Measurements from ENCODE around the gene NOLC1.

NOLC1 gene

DNA sequence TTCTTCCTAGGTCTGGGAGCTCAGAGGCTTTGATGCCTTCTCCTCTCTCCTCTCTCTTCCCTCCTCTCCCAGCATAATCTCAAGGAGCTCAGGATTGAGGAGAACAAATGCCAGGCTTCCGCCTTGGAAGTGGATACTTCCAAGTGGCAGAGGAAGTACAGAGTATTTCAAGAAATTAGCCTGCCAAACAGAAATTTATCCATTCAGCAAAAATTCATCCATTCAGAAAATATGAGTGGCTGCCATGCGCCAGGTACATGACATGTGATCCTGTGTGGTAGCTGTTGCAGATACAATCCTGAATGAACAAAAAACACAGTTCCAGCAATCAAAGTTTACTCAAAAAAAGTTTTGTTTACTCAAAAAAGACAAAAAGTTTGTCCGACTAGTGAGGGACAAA, 18.4 kb downstream of the NOLC1 start:
- CTCF ChIA-PET, result interaction anchor here (0.5 to 1.9 kb wide), 10 partner anchors 18 to 332 kb away, joined by 3 to 21 read pairs (median 4); partner anchors contain the start of gene ACTR1A
- POLR2A ChIA-PET, result interaction anchor here (0.7 to 1.6 kb wide), 3 partner anchors 17 to 51 kb away, joined by 4 to 5 read pairs (median 4); no protein-coding TSS in a partner anchor
- DNase-seq (ENCODE audit: extremely low spot score), result no peak
- TF ChIP-seq ELF4 (IDR thresholded peaks at IDR 0.05) (no peak), NFRKB (IDR thresholded peaks at IDR 0.05) (no peak), CTBP1 (IDR thresholded peaks at IDR 0.05; ENCODE audit: borderline replicate concordance) (no peak), FOXM1 (IDR thresholded peaks at IDR 0.05; ENCODE audit: borderline replicate concordance) (no peak), HDGF (IDR thresholded peaks at IDR 0.05; ENCODE audit: borderline replicate concordance) (no peak), ZNF384 (IDR thresholded peaks at IDR 0.05) (no peak), SUZ12 (IDR thresholded peaks at IDR 0.05) (no peak), FOXA1 (IDR thresholded peaks at IDR 0.05) (no peak), SP1 (IDR thresholded peaks at IDR 0.05) (no peak), LEF1 (IDR thresholded peaks at IDR 0.05; ENCODE audit: borderline replicate concordance) (no peak), L3MBTL2 (conservative IDR thresholded peaks at IDR 0.05) (no peak), BHLHE40 (IDR thresholded peaks at IDR 0.05; ENCODE audit: borderline replicate concordance) (no peak), ARNT (IDR thresholded peaks at IDR 0.05) (no peak)
- TF ChIP-seq, protein P1, sequence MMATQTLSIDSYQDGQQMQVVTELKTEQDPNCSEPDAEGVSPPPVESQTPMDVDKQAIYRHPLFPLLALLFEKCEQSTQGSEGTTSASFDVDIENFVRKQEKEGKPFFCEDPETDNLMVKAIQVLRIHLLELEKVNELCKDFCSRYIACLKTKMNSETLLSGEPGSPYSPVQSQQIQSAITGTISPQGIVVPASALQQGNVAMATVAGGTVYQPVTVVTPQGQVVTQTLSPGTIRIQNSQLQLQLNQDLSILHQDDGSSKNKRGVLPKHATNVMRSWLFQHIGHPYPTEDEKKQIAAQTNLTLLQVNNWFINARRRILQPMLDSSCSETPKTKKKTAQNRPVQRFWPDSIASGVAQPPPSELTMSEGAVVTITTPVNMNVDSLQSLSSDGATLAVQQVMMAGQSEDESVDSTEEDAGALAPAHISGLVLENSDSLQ (IDR thresholded peaks at IDR 0.05), result no peak

- ChIA-PET CTCF (no interaction called here), POLR2A (no interaction called here)
- TF ChIP-seq, protein P1 (IDR thresholded peaks at IDR 0.05), result no peak
- TF ChIP-seq NFRKB (IDR thresholded peaks at IDR 0.05) (no peak), FOXK2 (IDR thresholded peaks at IDR 0.05) (no peak), HDGF (IDR thresholded peaks at IDR 0.05; ENCODE audit: borderline replicate concordance) (no peak), FOXA1 (IDR thresholded peaks at IDR 0.05) (no peak), ZNF384 (IDR thresholded peaks at IDR 0.05) (no peak), SP1 (IDR thresholded peaks at IDR 0.05) (no peak), CTBP1 (IDR thresholded peaks at IDR 0.05; ENCODE audit: borderline replicate concordance) (no peak), ARNT (IDR thresholded peaks at IDR 0.05) (no peak), BHLHE40 (IDR thresholded peaks at IDR 0.05; ENCODE audit: borderline replicate concordance) (no peak), FOXM1 (IDR thresholded peaks at IDR 0.05; ENCODE audit: borderline replicate concordance) (no peak), TARDBP (IDR thresholded peaks at IDR 0.05) (no peak), SUZ12 (IDR thresholded peaks at IDR 0.05) (no peak), L3MBTL2 (conservative IDR thresholded peaks at IDR 0.05) (no peak), LEF1 (IDR thresholded peaks at IDR 0.05; ENCODE audit: borderline replicate concordance) (no peak)
- no peak for DNase-seq (ENCODE audit: extremely low spot score)
These were observed 20.1 kb downstream of the NOLC1 start for GRCh38 chr10:102172288-102172687.

GRCh38 chr10:102175415-102175814, 23.2 kb downstream of the NOLC1 start:
- CTCF ChIA-PET, result no interaction called here
- POLR2A ChIA-PET, result interaction anchor here (0.6 kb wide), 1 partner anchor 12 kb away, joined by 3 read pairs; no protein-coding TSS in a partner anchor
- DNase-seq (ENCODE audit: extremely low spot score), result no peak
- TF ChIP-seq CTBP1 (IDR thresholded peaks at IDR 0.05; ENCODE audit: borderline replicate concordance), result no peak
- TF ChIP-seq LEF1 (IDR thresholded peaks at IDR 0.05; ENCODE audit: borderline replicate concordance), result no peak
- no peak for TF ChIP-seq BHLHE40 (IDR thresholded peaks at IDR 0.05; ENCODE audit: borderline replicate concordance)
- no peak for TF ChIP-seq FOXA1 (IDR thresholded peaks at IDR 0.05)
- no peak for TF ChIP-seq TARDBP (IDR thresholded peaks at IDR 0.05)
- no peak for TF ChIP-seq FOXM1 (IDR thresholded peaks at IDR 0.05; ENCODE audit: borderline replicate concordance)
- TF ChIP-seq ELF4 (IDR thresholded peaks at IDR 0.05), result no peak
- TF ChIP-seq, protein P1 (IDR thresholded peaks at IDR 0.05), result no peak
- no peak for TF ChIP-seq SP1 (IDR thresholded peaks at IDR 0.05)

DNA sequence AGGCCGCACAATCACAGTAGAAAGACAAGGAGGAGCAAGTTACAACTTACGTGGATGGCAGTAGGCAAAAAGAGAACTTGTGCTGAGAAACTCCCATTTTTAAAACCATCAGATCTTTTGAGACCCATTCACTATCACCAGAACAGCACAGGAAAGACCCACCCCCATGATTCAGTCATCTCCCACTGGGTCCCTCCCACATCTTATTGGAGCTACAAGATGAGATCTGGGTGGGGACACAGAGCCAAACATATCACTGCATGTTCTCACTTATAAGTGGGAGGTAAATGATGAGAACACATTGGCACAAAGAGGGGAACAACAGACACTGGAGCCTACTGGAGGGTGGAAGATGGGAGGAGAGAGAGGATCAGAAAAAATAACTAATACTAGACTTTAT, 32.4 kb downstream of the NOLC1 start:
- no peak for DNase-seq (ENCODE audit: extremely low spot score)
- TF ChIP-seq, protein P1 (IDR thresholded peaks at IDR 0.05), result no peak
- no peak for TF ChIP-seq HDGF (IDR thresholded peaks at IDR 0.05; ENCODE audit: borderline replicate concordance)
- TF ChIP-seq CTBP1 (IDR thresholded peaks at IDR 0.05; ENCODE audit: borderline replicate concordance), result no peak
- TF ChIP-seq SP1 (IDR thresholded peaks at IDR 0.05), result no peak
- no peak for TF ChIP-seq ELF4 (IDR thresholded peaks at IDR 0.05)
- no peak for TF ChIP-seq FOXK2 (IDR thresholded peaks at IDR 0.05)
- no peak for TF ChIP-seq LEF1 (IDR thresholded peaks at IDR 0.05; ENCODE audit: borderline replicate concordance)
- TF ChIP-seq SUZ12 (IDR thresholded peaks at IDR 0.05), result no peak
- no peak for TF ChIP-seq FOXA1 (IDR thresholded peaks at IDR 0.05)
- TF ChIP-seq NFRKB (IDR thresholded peaks at IDR 0.05), result no peak
- TF ChIP-seq BHLHE40 (IDR thresholded peaks at IDR 0.05; ENCODE audit: borderline replicate concordance), result no peak
- TF ChIP-seq ZNF384 (IDR thresholded peaks at IDR 0.05), result no peak
- no peak for TF ChIP-seq ARNT (IDR thresholded peaks at IDR 0.05)
- TF ChIP-seq FOXM1 (IDR thresholded peaks at IDR 0.05; ENCODE audit: borderline replicate concordance), result no peak
- no peak for TF ChIP-seq TARDBP (IDR thresholded peaks at IDR 0.05)
- no peak for TF ChIP-seq L3MBTL2 (conservative IDR thresholded peaks at IDR 0.05)
- CTCF ChIA-PET, result no interaction called here
- POLR2A ChIA-PET, result no interaction called here

DNA sequence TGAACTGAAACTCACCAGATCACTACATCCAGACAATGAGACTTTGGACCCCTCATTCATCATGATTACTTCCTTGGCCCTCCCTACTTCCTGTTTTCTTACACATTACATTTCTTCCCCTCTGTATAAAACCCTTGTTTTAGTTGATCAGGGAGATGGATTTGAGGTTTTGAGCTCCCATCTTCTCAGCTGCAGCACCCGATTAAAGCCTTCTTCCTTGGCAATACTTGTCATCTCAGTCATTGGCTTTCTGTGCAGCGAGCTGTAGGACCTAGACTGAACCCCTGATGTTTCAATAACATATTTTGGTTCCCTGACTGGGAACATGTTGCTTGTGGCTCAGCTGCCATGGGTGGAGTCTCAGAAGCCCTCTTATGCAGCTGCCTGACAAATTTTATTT, 33.1 kb downstream of the NOLC1 start:
- POLR2A ChIA-PET, result no interaction called here
- DNase-seq (ENCODE audit: extremely low spot score), result no peak
- CTCF ChIA-PET, result no interaction called here
- TF ChIP-seq TARDBP (IDR thresholded peaks at IDR 0.05) (no peak), LEF1 (IDR thresholded peaks at IDR 0.05; ENCODE audit: borderline replicate concordance) (no peak), L3MBTL2 (conservative IDR thresholded peaks at IDR 0.05) (no peak), NFRKB (IDR thresholded peaks at IDR 0.05) (no peak), ZNF384 (IDR thresholded peaks at IDR 0.05) (no peak), ELF4 (IDR thresholded peaks at IDR 0.05) (no peak), ARNT (IDR thresholded peaks at IDR 0.05) (no peak), BHLHE40 (IDR thresholded peaks at IDR 0.05; ENCODE audit: borderline replicate concordance) (no peak), CTBP1 (IDR thresholded peaks at IDR 0.05; ENCODE audit: borderline replicate concordance) (no peak), FOXA1 (IDR thresholded peaks at IDR 0.05) (no peak), SUZ12 (IDR thresholded peaks at IDR 0.05) (no peak)
